ENCODE results near the gene NLK.

GRCh38 chr17:28133562-28133970 is 91.1 kb downstream of the NLK start:
- TF ChIP-seq CTCF (IDR thresholded peaks at IDR 0.05; ENCODE audit: insufficient read depth, low read depth, low read length) (no peak), EZH2 (IDR thresholded peaks at IDR 0.05; ENCODE audit: insufficient read depth, low read length) (no peak)

Measured in astrocyte (in vitro differentiated cells and primary cell).